Measurements from ENCODE around the gene PLXNA3. TPM values are rescaled to one million over a fixed set of nuclear protein-coding genes. Genes with fewer than 3 reads are reported as not detected.

The PLXNA3 gene
- total and polyA plus RNA-seq, 12 donors = 2.1 to 83.6 (median 24.8) TPM

DNA sequence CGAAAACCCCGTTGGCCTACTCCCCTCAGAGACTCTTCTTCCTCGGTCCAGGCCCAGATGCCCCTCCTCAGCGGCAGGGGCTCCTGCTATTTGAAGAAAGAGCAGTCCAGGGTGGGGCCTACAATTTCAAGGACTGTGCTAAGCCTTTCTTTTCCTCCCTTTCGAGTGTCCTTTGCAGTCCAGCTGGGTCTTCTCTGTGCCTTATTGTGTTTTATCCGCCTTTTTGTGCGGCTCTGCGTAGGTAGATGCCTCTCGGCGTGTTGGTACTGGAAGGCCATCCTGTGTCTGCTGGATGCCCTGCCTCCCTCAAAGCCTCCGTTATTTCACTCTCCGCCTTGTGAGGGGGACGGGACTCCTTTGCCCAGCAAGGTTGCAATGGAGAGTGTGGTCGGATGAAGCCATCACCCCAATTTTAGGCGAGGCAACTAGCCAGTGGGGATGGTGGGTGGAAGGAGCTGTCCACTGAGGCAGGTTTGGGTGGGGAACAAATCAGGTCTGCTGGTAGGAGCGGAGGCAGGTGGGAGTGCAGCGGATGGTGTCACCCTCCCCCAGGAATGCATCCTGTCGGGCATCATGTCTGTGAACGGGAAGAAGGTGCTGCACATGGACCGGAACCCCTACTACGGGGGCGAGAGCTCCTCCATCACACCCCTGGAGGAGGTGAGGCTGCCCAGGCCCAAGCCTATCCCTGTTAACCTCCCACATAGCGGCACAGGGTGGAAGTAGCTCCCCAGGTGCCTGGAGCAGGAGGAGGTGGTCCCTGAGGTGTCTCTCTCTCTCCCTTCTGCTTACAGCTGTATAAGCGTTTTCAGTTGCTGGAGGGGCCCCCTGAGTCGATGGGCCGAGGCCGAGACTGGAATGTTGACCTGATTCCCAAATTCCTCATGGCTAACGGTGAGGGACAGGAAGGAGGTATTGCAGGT, 19.8 kb upstream of the PLXNA3 start:
- H3K27ac ChIP-seq = peak overlapping the region in 2 of 5 donors; percentile 86 to 95
- no peaks in the 10 kb centered on the region for H3K9me3 ChIP-seq (replicated peaks in 1 of 3)
- 20 to 72% (median 52%) methylated on average over 1 to 28 of the region's 28 CpGs for WGBS, 4 donors
- H3K4me3 ChIP-seq = peak overlapping the region in 1 of 4 donors; percentile 71
- intact Hi-C loops (cut with DNase I) = no loop called here
- peaks cover 0 to 7% of the 10 kb centered on the region in 2 donors for H3K4me1 ChIP-seq (replicated peaks in 1 of 2)
- H3K27me3 ChIP-seq = no peaks in the 10 kb centered on the region
- peaks cover 0 to 62% of the 10 kb centered on the region in 2 donors for H3K36me3 ChIP-seq (replicated peaks in 1 of 2)
- DNase-seq = no peak
- TF ChIP-seq CTCF (IDR thresholded peaks at IDR 0.05) (no peak), POLR2A (IDR thresholded peaks at IDR 0.05) (no peak)

GRCh38 chrX:154439841-154440240, 18.2 kb upstream of the PLXNA3 start:
- intact Hi-C loops (cut with DNase I) = no loop called here
- peaks cover 0 to 11% of the 10 kb centered on the region in 2 donors for H3K4me1 ChIP-seq (replicated peaks in 1 of 2)
- WGBS, 4 donors = 82 to 88% (median 85%) methylated on average over 15 to 18 of the region's 18 CpGs; no CpG with 5 or more reads in 1 of the 4 donors
- H3K4me3 ChIP-seq = no peak overlapping the region
- DNase-seq = no peak
- peaks cover 0 to 49% of the 10 kb centered on the region in 2 donors for H3K36me3 ChIP-seq (replicated peaks in 1 of 2)
- TF ChIP-seq CTCF (IDR thresholded peaks at IDR 0.05) (no peak), POLR2A (IDR thresholded peaks at IDR 0.05) (no peak)
- H3K27me3 ChIP-seq = no peaks in the 10 kb centered on the region
- no peak overlapping the region for H3K27ac ChIP-seq
- H3K9me3 ChIP-seq (replicated peaks in 1 of 3) = no peaks in the 10 kb centered on the region

DNA sequence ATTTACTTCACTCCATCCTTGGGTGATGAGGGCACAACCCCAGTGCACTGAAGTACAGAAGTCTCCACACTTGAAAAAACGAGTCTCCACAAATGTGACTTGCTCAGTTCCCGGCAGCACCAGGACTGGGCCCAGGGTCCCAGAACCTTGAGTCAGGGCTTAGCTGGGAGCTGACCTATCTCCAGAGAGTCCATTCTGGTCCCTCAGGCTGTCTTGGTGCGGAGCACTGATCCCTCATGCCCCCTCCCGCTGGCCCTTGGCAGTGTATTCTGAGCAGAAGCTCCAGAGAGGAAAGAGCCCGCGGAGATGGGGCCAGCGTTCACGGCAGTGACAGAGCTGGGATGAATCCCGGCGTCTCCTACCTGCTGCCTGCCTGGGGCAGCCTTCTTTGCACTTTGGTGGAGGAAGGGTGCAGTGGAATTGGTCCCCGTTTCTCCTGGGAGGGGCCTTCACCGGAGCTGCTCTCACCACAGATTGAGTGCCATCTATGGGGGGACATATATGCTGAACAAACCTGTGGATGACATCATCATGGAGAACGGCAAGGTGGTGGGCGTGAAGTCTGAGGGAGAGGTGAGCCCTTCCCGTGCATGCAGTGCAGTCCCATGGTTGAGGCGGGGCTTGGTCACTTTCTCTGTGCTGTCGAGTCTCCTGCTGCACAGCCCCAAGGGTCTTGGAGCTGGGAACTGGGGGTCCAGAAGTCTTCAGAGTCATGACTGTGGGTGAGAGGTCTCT, 17.3 kb upstream of the PLXNA3 start:
- intact Hi-C loops (cut with DNase I) = no loop called here
- Histone ChIP-seq H3K27ac (no peak overlapping the region), H3K4me1 (replicated peaks in 1 of 2) (peaks cover 0 to 21% of the 10 kb centered on the region in 2 donors), H3K36me3 (replicated peaks in 1 of 2) (peaks cover 0 to 39% of the 10 kb centered on the region in 2 donors), H3K9me3 (replicated peaks in 1 of 3) (no peaks in the 10 kb centered on the region), H3K4me3 (no peak overlapping the region), H3K27me3 (no peaks in the 10 kb centered on the region)
- WGBS, 4 donors = 68 to 88% (median 80%) methylated on average over 3 to 17 of the region's 17 CpGs
- no peak for DNase-seq
- TF ChIP-seq CTCF (IDR thresholded peaks at IDR 0.05) (no peak), POLR2A (IDR thresholded peaks at IDR 0.05) (no peak)

DNA sequence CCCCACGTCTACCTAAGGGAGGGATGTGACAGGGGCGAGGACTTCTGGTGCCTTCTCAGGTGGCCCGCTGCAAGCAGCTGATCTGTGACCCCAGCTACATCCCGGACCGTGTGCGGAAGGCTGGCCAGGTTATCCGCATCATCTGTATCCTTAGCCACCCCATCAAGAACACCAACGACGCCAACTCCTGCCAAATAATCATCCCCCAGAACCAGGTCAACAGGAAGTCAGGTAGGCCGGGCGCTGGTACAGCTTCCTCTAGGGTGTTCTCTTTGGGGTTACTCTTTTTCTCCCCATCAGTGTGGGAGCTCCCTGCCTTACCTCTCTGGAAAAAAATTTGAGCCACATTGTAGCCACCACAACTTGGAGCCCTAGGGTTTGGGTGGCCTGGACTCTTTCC, 16.5 kb upstream of the PLXNA3 start:
- Histone ChIP-seq H3K9me3 (replicated peaks in 1 of 3) (no peaks in the 10 kb centered on the region), H3K4me3 (no peak overlapping the region), H3K4me1 (replicated peaks in 1 of 2) (peaks cover 0 to 22% of the 10 kb centered on the region in 2 donors), H3K36me3 (replicated peaks in 1 of 2) (peaks cover 0 to 38% of the 10 kb centered on the region in 2 donors), H3K27me3 (no peaks in the 10 kb centered on the region), H3K27ac (no peak overlapping the region)
- WGBS, 4 donors = 67 to 92% (median 89%) methylated on average over 3 to 11 of the region's 11 CpGs
- DNase-seq = no peak
- intact Hi-C loops (cut with DNase I) = no loop called here
- TF ChIP-seq POLR2A (IDR thresholded peaks at IDR 0.05) = no peak
- TF ChIP-seq CTCF (IDR thresholded peaks at IDR 0.05) = no peak

All from adrenal gland (tissue), 12 donors.